GM13976 (cell line): ENCODE results near the gene KRT85.

Source experiments
- DNase-seq: peaks from one replicate; pipeline ENCODE4 v3.0.0; 2012; ENCODE audit warnings: low spot score
- in situ Hi-C: fragments of 300-500 bp; cut with MboI; formaldehyde crosslinking; loops from one replicate; pipeline ENCODE4 v1.12.0; 2022; ENCODE audit warnings: low sequenced_read_pairs, mixed read lengths, inconsistent platforms; ENCODE audit not compliant: unreplicated experiment
- TF ChIP-seq, protein P1 (sequence below): IDR thresholded peaks from 2 replicates; pipeline ENCODE4 v1.5.1; 2012; ENCODE audit warnings: borderline replicate concordance, mild to moderate bottlenecking; ENCODE audit not compliant: insufficient read depth; ENCODE audit errors: extremely low read depth, missing control alignments, control extremely low read depth

KRT85 gene

GRCh38 chr12:52381206-52381605, 13.9 kb upstream of the KRT85 start:
- TF ChIP-seq, protein P1, sequence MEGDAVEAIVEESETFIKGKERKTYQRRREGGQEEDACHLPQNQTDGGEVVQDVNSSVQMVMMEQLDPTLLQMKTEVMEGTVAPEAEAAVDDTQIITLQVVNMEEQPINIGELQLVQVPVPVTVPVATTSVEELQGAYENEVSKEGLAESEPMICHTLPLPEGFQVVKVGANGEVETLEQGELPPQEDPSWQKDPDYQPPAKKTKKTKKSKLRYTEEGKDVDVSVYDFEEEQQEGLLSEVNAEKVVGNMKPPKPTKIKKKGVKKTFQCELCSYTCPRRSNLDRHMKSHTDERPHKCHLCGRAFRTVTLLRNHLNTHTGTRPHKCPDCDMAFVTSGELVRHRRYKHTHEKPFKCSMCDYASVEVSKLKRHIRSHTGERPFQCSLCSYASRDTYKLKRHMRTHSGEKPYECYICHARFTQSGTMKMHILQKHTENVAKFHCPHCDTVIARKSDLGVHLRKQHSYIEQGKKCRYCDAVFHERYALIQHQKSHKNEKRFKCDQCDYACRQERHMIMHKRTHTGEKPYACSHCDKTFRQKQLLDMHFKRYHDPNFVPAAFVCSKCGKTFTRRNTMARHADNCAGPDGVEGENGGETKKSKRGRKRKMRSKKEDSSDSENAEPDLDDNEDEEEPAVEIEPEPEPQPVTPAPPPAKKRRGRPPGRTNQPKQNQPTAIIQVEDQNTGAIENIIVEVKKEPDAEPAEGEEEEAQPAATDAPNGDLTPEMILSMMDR = no peak
- in situ Hi-C loops = loop anchor here (10.0 kb wide), 1 partner anchor 494 kb away; no protein-coding TSS in a partner anchor
- DNase-seq = no peak

- TF ChIP-seq, protein P1 = no peak
- in situ Hi-C loops = loop anchor here (10.0 kb wide), 1 partner anchor 495 kb away; no protein-coding TSS in a partner anchor
- no peak for DNase-seq
Measured at GRCh38 chr12:52380271-52380694, 13.0 kb upstream of the KRT85 start.

DNA sequence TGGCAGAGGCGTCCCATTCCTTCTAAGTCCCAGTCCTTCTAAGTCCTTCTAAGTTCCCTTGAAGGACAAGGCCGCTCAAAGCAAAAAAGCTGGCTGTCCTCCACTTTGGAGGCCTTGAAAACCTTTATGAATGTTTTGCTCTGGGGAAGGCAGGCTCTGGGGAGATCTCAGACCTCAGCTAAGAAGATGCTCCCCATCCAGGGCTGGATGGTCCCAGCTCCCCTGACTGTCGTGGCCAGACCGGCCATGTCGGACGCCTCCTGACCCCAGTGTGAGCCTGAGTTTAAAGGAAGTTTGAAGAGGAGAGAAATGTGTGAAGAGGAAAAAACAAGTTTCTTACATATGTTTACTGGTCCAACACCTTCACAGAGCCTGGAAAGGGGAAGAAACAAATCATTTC, 12.3 kb upstream of the KRT85 start:
- in situ Hi-C loops = no loop called here
- no peak for DNase-seq
- TF ChIP-seq, protein P1 = no peak

- TF ChIP-seq, protein P1 = no peak
- no peak for DNase-seq
- in situ Hi-C loops = no loop called here
Measured at GRCh38 chr12:52378091-52378490, 10.8 kb upstream of the KRT85 start.

DNA sequence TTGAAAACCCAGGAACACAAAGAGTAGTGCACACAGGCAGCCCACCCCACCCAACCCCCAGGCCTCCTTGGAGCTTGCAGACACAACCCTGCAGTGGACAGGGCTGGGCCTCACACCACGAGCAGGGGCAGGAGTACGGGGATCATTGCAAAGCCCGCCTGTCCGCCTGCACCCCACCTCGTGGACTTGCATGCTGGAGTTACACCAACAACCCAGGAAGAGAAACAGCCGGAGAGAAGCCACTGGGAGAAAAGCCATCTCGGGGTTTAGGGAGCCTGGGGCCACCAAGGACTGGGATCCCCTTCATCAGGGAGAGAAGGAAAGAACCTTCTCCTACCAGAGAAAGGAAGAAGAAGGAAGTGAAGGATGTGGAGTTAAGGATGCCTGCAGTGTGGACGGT, 10.0 kb upstream of the KRT85 start:
- in situ Hi-C loops = no loop called here
- TF ChIP-seq, protein P1 = no peak
- DNase-seq = no peak

DNA sequence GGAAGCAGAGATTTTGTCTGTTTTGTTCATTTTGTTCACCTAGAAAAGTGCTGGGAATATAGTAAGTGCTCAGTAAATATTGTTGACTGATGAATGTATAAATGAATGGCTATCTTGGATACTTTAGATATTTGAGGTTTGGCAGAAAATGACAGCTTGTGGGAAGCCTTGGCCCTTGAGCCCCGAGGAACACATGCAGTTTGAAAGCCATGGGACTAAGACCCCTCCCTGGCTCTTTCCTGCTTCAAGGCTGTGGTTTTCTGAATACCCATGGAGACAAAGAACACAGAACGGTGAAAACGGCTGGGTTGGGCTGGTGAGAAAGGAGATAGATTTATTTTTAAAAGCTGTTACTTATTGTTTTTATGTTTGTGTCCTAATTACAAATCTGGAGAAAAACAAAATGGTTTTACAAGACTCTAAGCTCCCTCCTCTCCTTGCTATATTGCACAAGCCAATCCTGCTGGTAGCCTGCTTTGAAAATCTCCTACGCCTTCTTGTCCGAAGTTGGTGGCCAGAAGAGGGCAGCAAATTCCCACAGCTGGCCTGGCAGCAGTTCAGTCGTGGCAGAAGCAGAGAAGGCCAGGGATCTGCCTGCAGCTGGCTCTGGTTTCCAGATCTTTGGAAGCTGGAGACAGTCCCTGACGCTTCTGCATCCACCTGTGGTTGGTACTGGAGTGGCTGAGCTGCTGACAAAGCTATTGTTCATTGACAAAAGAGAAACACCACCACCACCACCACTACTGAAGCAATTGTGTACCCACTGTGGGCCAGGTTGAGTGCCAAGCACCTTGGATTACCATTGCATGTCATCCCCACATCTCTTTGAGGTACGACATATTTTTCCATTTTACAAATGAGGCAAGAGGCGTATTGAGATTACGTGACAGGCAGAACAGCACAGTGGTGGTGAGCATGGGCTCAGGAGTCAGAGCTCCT, 5.2 kb upstream of the KRT85 start:
- in situ Hi-C loops = no loop called here
- peak; percentile 79 for DNase-seq
- TF ChIP-seq, protein P1 = peak; percentile 74
